Measurements from ENCODE around the gene ITPK1. TPM values are rescaled to one million over a fixed set of nuclear protein-coding genes. Genes with fewer than 3 reads are reported as not detected.

Gene ITPK1
- total RNA-seq, 1 donor from 2014 or later = 59.8 TPM

DNA sequence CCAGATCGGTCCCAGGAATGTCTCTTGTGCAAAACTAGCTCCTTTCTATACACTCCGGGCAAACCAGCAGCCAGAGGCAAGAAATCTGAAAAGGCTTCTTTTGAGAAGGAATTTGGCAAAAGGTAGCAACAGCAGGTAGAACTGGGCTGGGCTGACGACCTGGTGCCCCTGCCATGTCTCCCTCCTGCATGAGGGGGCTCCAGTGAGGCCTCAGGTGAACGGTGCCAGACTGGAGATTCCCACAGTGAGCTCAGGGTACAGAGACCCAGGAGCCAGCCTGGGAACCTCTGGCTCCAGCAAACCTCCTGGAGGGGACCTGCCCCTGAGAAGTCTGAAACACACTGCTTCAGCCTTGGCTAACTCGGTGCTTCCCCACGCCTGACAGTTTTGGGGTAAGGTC lies 10.8 kb downstream of the ITPK1 start:
- DNase-seq (ENCODE audit: low read depth, low spot score) = no peak
- peaks cover 13% of the 10 kb centered on the region for H3K4me1 Mint-ChIP-seq
- no peak overlapping the region for H3K4me3 Mint-ChIP-seq
- H3K9me3 Mint-ChIP-seq = no peaks in the 10 kb centered on the region
- no peak for TF ChIP-seq CTCF (conservative IDR thresholded peaks at IDR 0.05)
- H3K27me3 Mint-ChIP-seq (ENCODE audit: low read depth) = no peaks in the 10 kb centered on the region
- H3K36me3 Mint-ChIP-seq (ENCODE audit: low read depth) = no peaks in the 10 kb centered on the region
- no peak overlapping the region for H3K27ac Mint-ChIP-seq (ENCODE audit: unreplicated experiment)

- Mint-ChIP-seq H3K36me3 (ENCODE audit: low read depth) (no peaks in the 10 kb centered on the region), H3K9me3 (no peaks in the 10 kb centered on the region), H3K27me3 (ENCODE audit: low read depth) (no peaks in the 10 kb centered on the region), H3K27ac (ENCODE audit: unreplicated experiment) (no peak overlapping the region), H3K4me1 (peaks cover 17% of the 10 kb centered on the region), H3K4me3 (no peak overlapping the region)
- no peak for DNase-seq (ENCODE audit: low read depth, low spot score)
- TF ChIP-seq CTCF (conservative IDR thresholded peaks at IDR 0.05) = no peak
Measured at GRCh38 chr14:93103392-93104080, 12.2 kb downstream of the ITPK1 start.

DNA sequence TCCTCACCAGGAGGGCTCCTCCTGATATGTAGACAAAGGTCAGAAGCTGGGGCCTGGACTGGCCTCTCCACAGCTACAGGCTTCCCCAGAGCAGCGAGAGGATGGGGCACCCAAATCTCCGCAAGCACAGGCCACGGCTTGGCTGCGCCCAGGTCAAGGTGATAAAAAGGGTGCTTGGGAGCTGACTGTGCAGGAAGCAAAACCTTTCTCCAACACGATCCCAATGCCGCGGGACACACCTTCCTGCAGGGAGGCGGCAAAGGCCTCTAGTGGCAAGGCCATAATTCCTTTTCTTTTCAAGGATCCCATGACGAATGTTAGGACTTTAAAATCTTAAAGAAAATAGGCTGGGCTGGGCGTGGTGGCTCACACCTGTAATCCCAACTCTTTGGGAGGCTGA lies 13.6 kb downstream of the ITPK1 start:
- H3K27me3 Mint-ChIP-seq (ENCODE audit: low read depth) = no peaks in the 10 kb centered on the region
- TF ChIP-seq CTCF (conservative IDR thresholded peaks at IDR 0.05) = no peak
- peaks cover 22% of the 10 kb centered on the region for H3K4me1 Mint-ChIP-seq
- no peak overlapping the region for H3K27ac Mint-ChIP-seq (ENCODE audit: unreplicated experiment)
- DNase-seq (ENCODE audit: low read depth, low spot score) = no peak
- no peaks in the 10 kb centered on the region for H3K36me3 Mint-ChIP-seq (ENCODE audit: low read depth)
- no peaks in the 10 kb centered on the region for H3K9me3 Mint-ChIP-seq
- H3K4me3 Mint-ChIP-seq = no peak overlapping the region

DNA sequence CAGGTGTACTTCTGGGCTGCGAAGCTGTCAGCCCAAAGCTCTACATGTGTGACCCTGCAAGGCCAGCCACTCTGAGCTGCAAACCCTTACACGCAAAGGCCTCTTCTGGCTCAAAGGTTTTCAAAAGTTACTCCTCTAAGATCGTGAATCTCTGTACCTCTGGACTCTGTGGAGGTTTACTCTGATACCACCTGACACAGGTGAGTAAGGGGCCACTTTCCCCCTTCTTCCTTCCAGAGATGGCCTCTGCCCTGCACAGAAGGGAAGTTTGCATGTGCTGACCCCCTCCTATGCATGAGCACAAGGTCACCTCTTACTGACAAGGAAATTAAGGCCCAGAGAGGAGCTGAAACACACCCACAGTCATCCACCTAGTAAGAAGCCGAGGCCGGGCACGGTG lies 14.5 kb downstream of the ITPK1 start:
- H3K4me3 Mint-ChIP-seq = no peak overlapping the region
- TF ChIP-seq CTCF (conservative IDR thresholded peaks at IDR 0.05) = no peak
- peaks cover 23% of the 10 kb centered on the region for H3K4me1 Mint-ChIP-seq
- no peak overlapping the region for H3K27ac Mint-ChIP-seq (ENCODE audit: unreplicated experiment)
- no peaks in the 10 kb centered on the region for H3K9me3 Mint-ChIP-seq
- no peaks in the 10 kb centered on the region for H3K36me3 Mint-ChIP-seq (ENCODE audit: low read depth)
- no peak for DNase-seq (ENCODE audit: low read depth, low spot score)
- no peaks in the 10 kb centered on the region for H3K27me3 Mint-ChIP-seq (ENCODE audit: low read depth)

DNA sequence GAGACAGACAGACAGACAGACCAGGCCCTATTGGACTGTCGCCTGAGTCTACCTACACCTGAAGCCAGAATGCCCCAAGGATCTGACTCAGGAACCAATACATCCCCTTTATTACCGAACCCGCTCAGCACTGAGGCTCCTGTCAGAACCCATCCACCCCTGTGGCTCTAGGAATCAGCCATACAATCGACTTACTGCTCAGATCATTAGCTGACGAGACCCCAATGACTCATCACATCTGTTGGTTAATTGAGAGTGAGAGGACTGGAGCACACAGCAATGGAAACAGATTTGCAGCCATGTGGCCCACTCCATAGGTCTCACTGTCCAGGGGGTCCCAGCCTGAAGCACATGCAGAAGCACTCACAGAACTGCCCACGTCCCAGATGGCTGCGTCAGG lies 15.2 kb downstream of the ITPK1 start:
- Mint-ChIP-seq H3K4me1 (peaks cover 23% of the 10 kb centered on the region), H3K27ac (ENCODE audit: unreplicated experiment) (peak overlapping the region; percentile 75)
- DNase-seq (ENCODE audit: low read depth, low spot score) = no peak

More for the DNA sequence above, 15.2 kb downstream of the ITPK1 start:
- TF ChIP-seq CTCF (conservative IDR thresholded peaks at IDR 0.05) = no peak
- no peak overlapping the region for H3K4me3 Mint-ChIP-seq
- no peaks in the 10 kb centered on the region for H3K36me3 Mint-ChIP-seq (ENCODE audit: low read depth)
- H3K9me3 Mint-ChIP-seq = no peaks in the 10 kb centered on the region
- H3K27me3 Mint-ChIP-seq (ENCODE audit: low read depth) = no peaks in the 10 kb centered on the region

Data from neural crest cell (in vitro differentiated cells).